SK-N-DZ (cell line): ENCODE data around the gene TYSND1. TPM values are rescaled to one million over a fixed set of nuclear protein-coding genes. Genes with fewer than 3 reads are reported as not detected.
"Not testable (repeated sequence)": the region's sequence is repeated elsewhere in the genome, so short reads cannot be mapped to it uniquely, and the experiment has no call there.

Experiments
- DNase-seq: peaks from one replicate; pipeline ENCODE4 v3.0.0-alpha.2; 2015; ENCODE audit warnings: low spot score
- polyA plus RNA-seq, 2 experiments: library from polyadenylated mRNA; depleted of rRNA; stranded (reverse); fragments of >200 nt; gene quantifications; 2 replicates each; pipeline ENCODE4 v1.2.3, GENCODE V29; 2014

The TYSND1 gene
- 17.5 and 20.9 TPM in 2 replicates for polyA plus RNA-seq (2014; cell fraction: cytosol; rRNA removed)
- polyA plus RNA-seq (2014; cell fraction: nucleus; rRNA removed): 27.6 and 39.4 TPM in 2 replicates

- peak; percentile 99 for DNase-seq
Measured at GRCh38 chr10:70146489-70147258, at the start of gene TYSND1. TYSND1 (minus strand) TSS chr10:70146700; CDS start chr10:70146586, 114 bp downstream.

GRCh38 chr10:70193391-70193844 is 46.9 kb upstream of the TYSND1 start:
- no peak for DNase-seq

- no peak for DNase-seq
Measured at GRCh38 chr10:70192326-70192968, 45.9 kb upstream of the TYSND1 start.

GRCh38 chr10:70191972-70192305 is 45.4 kb upstream of the TYSND1 start:
- DNase-seq: no peak

- no peak for DNase-seq
Measured at GRCh38 chr10:70191161-70191971, 44.9 kb upstream of the TYSND1 start.

GRCh38 chr10:70190581-70190980 is 44.1 kb upstream of the TYSND1 start:
- DNase-seq: no peak

GRCh38 chr10:70190102-70190501 is 43.6 kb upstream of the TYSND1 start:
- DNase-seq: no peak

- no peak for DNase-seq
Measured at GRCh38 chr10:70188768-70189167, 42.3 kb upstream of the TYSND1 start.

- DNase-seq: no peak
Measured at GRCh38 chr10:70186571-70186970, 40.1 kb upstream of the TYSND1 start.

GRCh38 chr10:70186090-70186489 is 39.6 kb upstream of the TYSND1 start:
- no peak for DNase-seq

GRCh38 chr10:70183304-70183703 is 36.8 kb upstream of the TYSND1 start:
- no peak for DNase-seq

- not testable (repeated sequence) for DNase-seq
Measured at GRCh38 chr10:70179209-70179608, 32.7 kb upstream of the TYSND1 start.

- DNase-seq: no peak
Measured at GRCh38 chr10:70178139-70178725, 31.7 kb upstream of the TYSND1 start.

GRCh38 chr10:70176441-70176840 is 29.9 kb upstream of the TYSND1 start:
- no peak for DNase-seq

- no peak for DNase-seq
Measured at GRCh38 chr10:70175516-70175915, 29.0 kb upstream of the TYSND1 start.

GRCh38 chr10:70174058-70174741 is 27.7 kb upstream of the TYSND1 start:
- DNase-seq: no peak

GRCh38 chr10:70169649-70170364 is 23.3 kb upstream of the TYSND1 start:
- peak; percentile 22 for DNase-seq

- no peak for DNase-seq
Measured at GRCh38 chr10:70169011-70169410, 22.5 kb upstream of the TYSND1 start.

- no peak for DNase-seq
Measured at GRCh38 chr10:70167246-70167645, 20.7 kb upstream of the TYSND1 start.

GRCh38 chr10:70166394-70166793 is 19.9 kb upstream of the TYSND1 start:
- no peak for DNase-seq
